GDM1 (cell line): ENCODE results near the gene SPATA4.

ENCODE experiments used
- DNase-seq: peaks from one replicate; lab custom pipeline; 2025; lab: John Stamatoyannopoulos, UW

SPATA4 gene

DNA sequence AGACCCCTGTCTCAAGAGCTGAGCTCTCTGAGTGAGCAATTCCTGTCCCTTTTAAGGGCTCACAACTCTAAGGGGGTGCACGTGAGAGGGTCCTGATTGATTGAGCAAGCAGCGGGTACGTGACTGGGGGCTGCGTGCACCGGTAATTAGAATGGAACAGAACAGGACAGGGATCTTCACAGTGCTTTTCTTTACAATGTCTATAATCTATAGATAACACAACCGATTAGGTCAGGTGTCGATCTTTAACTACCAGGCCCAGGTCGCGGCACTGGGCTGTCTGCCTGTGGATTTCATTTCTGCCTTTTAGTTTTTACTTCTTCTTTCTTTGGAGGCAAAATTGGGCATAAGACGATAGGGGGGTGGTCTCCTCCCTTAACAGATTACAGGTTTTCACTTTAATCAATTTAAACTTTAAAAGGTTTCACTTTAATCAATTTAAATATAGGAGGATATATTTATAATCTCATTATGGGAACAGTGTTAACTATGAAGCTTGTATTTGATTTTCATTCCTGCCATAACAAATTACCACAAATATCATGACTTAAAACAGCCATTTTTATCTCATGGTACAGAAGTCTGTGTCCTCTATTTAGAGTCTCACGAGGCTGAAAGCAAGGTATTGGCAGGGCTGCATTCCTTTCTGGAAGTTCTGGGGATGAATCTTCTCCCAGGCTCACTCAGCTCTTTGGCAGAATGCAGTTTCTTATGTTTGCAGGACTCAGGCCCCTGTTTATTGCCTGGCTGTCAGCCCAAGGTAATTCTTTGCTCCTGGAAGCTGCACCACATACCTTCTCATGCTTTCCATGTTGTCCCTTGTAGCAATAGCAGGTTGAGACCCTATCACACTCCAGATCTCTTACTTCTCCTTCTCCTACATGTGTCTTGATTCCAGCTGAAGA is 5.2 kb downstream of the SPATA4 start:
- DNase-seq: no peak

DNA sequence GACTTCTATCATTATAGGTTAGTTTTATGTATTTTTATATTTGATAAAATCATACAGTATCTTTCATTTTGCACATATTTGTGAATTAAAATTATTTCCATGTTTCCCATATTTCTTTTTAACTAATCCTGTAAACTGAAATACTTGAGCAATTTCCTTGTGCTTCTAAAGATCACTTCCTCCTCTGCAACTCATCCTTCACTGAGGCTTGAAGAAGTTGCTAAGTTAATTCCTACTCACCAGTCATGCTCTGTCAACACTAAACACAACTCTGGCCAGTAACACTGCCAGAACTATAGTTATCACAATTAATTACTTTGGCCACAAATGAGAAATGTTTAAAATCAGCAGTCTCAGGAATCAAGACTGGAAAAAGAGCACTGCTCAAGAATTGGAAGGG is 6.7 kb downstream of the SPATA4 start:
- no peak for DNase-seq

- DNase-seq: no peak
Observed at GRCh38 chr4:176187624-176188023, 7.8 kb downstream of the SPATA4 start.

DNA sequence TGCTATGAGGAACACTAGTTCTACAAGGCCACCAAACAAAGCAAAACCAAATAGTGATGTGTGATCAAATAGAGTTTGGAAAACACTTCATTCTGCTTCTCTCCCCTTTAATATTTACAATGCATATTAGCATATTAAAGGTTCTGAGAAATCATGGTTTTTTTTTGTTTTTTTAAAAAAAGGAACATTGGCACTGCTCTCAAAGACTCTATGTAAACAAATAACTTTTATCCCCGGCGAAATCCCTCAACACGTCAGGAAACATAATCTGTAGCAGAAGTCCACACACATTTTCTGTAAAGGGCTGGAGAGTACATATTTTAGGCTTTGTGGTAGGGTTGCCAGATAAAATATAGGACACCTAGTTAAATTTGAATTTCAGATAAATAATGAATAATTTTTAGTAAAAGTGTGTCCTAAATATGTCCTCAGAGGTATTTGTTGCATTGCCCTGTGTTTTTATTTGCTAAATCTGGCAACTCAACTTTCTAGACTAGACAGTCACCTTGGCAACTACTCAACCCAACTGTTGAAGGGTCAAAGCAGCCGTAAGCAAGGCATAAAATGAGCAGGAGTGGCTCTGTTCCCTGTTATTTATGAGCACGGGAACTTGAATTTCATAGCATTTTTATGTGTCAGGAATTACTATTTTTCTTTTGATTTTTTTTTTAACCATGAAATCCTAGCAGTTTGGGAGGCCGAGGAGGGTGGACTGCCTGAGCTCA is 8.6 kb downstream of the SPATA4 start:
- no peak for DNase-seq

- DNase-seq: no peak
Observed at GRCh38 chr4:176186067-176186466, 9.3 kb downstream of the SPATA4 start.

DNA sequence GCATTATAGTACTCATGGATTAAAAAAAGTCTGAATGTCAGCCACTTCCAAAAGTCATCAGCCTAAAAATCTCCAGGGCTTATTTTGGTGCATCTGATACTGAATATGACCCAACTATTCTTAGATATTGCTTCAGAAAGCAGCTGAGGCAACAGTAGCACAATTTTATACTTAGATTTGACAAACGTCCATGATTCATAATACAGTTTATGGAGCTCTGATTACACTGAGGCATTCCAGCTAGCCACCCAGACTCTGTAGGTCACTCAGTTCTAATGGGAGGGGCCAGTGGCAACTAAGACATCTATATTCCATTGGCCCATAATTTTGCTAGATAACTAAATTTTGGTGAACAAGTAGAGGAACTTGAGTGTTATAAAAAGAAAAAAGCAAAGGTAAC is 10.3 kb downstream of the SPATA4 start:
- DNase-seq: no peak

- DNase-seq: no peak
Observed at GRCh38 chr4:176163041-176163440, 32.3 kb downstream of the SPATA4 start.

- DNase-seq: no peak
Observed at GRCh38 chr4:176156656-176157055, 38.7 kb downstream of the SPATA4 start.

DNA sequence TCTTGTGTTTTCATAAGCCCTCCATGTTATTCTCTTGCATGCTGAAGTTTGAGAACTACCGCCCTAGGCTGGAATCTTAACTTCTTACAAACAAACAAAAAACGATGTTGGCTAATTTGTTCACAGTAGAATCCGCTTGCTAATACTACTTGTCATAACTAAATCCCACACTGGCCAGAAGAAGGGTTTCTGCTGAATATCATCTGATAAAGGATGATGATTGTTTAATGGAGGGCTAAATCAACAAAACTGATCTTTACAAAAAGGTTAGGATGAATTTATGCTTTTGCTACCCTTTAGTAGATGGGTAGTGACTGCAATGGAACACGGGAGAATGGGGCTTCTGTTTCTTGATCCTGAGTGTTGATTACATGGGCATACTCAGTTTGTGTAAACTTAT is 42.3 kb downstream of the SPATA4 start:
- DNase-seq: no peak

DNA sequence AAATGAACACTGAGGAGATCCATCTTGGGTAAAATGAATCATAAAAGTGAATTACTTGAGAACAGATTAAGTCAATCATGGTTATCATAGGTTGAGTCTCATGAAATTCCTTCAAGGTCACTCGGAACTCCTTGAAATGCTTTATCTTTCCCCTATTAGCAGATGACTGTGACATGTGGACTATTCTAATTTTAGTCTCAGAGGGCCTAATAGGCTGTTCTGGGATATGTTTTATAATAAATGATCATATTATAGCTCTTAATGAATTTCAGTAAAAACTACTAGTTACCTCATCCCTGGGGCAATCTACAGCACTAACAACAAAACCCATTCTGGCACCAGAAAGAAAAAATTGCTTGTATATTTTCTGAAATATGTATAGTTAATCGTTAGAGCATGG is 44.7 kb downstream of the SPATA4 start:
- DNase-seq: no peak

DNA sequence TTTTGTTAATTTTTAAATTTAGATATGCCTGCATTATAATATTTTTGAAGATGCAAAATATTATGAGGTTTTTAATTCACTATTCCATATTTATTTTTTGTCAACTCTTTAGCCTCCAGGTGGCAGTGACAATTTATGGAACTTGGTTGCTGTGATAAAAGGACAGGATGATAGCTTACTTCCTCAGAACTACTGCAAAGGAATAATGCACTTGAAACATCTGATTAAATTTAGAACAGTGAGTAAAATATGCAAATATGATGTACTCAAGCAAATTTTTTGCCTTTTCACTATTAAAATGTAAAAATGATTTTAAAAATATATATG is 45.1 kb downstream of the SPATA4 start:
- no peak for DNase-seq

DNA sequence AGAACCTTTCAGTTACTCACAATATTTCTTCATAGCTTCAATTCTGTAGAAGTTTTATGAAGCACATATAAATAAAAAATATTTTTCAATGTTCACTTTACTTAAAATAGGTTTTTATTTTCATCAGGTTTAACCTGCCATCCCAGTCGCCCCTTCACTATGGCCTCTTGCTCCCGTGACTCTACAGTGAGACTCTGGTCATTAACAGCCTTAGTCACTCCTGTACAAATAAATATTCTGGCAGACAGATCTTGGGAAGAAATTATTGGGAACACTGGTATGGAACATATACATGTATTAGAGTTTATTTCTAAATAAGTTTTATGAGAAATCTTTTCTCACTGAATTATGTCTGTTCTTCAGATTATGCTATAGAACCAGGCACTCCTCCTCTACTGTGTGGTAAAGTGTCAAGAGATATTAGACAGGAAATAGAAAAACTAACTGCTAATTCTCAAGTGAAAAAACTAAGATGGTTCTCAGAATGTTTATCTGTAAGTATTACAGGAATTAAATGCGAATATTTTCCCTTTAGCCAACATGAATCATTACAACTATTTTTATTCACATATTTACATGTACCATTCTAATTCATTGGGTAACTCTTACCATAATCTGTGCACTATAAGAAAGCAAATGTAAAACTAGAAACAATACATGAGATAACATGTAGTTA is 45.6 kb downstream of the SPATA4 start:
- no peak for DNase-seq

GRCh38 chr4:176142253-176142652 is 53.1 kb downstream of the SPATA4 start:
- DNase-seq: no peak

GRCh38 chr4:176139518-176139917 is 55.9 kb downstream of the SPATA4 start:
- DNase-seq: no peak

- DNase-seq: no peak
Observed at GRCh38 chr4:176137631-176138030, 57.8 kb downstream of the SPATA4 start.

DNA sequence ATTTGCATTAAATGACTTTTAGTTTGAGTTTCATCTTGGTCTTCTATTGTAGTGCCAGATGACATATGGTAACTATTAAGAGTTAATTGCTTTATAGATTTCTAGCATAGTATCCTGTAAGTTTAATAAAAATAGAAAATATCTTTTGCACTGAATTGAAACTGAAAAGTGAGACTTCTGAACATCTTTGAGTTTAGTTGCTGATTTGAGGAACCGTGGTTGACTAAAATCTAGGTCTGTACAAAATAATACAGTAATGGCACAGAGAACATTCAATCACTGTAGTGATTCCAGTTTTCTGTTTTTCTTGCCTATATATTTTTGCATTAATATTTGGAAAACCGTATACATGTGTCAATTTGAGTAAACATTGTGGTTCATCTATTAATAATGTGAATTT is 60.7 kb downstream of the SPATA4 start:
- DNase-seq: no peak
